Breast epithelium (tissue), 3 donors: ENCODE results near the gene HSPA2.

Source experiments
- POLR2A ChIP-seq: fragments of 450-650 bp; IDR thresholded peaks from one replicate; pipeline ENCODE4 v1.6.1; 2016; ENCODE audit warnings: antibody characterized with exemption, mild to moderate bottlenecking, moderate library complexity
- POLR2AphosphoS5 ChIP-seq, 3 donors: sonication (generic); formaldehyde crosslinking; IDR thresholded peaks; one replicate each; pipeline ENCODE4 v1.6.1; 2017; ENCODE audit warnings: antibody characterized with exemption in 3 of 3
- TF ChIP-seq, protein P1 (sequence below), 3 donors: fragments of 450-650 bp; IDR thresholded peaks; one replicate each; pipeline ENCODE4 v1.5.1; 2016 to 2017; ENCODE audit warnings: antibody characterized with exemption in 3 of 3, mild to moderate bottlenecking in 3 of 3, moderate library complexity in 3 of 3

DNA sequence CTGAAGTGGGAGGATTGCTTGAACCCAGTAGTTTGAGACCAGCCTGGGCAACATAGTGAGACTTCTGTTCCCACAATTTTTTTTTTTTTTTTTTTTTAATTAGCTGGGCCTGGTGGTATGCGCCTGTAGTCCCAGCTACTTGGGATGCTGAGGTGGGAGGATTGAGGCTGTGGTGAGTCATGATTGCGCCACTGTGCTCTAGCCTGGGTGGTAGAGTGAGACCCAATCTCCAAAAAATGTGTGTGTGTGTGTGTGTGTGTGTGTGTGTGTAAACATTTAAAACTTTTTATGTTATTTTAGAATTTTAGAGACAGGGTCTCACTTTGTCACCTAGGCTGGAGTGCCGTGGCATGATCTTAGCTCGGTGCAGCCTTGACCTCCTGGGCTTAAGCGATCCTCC is 16.0 kb downstream of the HSPA2 start:
- TF ChIP-seq, protein P1, sequence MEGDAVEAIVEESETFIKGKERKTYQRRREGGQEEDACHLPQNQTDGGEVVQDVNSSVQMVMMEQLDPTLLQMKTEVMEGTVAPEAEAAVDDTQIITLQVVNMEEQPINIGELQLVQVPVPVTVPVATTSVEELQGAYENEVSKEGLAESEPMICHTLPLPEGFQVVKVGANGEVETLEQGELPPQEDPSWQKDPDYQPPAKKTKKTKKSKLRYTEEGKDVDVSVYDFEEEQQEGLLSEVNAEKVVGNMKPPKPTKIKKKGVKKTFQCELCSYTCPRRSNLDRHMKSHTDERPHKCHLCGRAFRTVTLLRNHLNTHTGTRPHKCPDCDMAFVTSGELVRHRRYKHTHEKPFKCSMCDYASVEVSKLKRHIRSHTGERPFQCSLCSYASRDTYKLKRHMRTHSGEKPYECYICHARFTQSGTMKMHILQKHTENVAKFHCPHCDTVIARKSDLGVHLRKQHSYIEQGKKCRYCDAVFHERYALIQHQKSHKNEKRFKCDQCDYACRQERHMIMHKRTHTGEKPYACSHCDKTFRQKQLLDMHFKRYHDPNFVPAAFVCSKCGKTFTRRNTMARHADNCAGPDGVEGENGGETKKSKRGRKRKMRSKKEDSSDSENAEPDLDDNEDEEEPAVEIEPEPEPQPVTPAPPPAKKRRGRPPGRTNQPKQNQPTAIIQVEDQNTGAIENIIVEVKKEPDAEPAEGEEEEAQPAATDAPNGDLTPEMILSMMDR (IDR thresholded peaks at IDR 0.05), result no peak
- TF ChIP-seq POLR2A (no peak), POLR2AphosphoS5 (IDR thresholded peaks at IDR 0.05) (no peak)
